NT2/D1 (cell line): ENCODE measurements around the gene HSPBAP1.

Experiments
- SUZ12 ChIP-seq: IDR thresholded peaks from 2 replicates; pipeline ENCODE4 v1.6.1; 2011; ENCODE audit not compliant: insufficient read length, insufficient read depth; ENCODE audit errors: extremely low read depth
- ZNF274 ChIP-seq: IDR thresholded peaks from 2 replicates; pipeline ENCODE4 v1.6.1; 2011; ENCODE audit warnings: mild to moderate bottlenecking, low read depth, low read length

GRCh38 chr3:122828281-122828680, 34.6 kb upstream of the HSPBAP1 start:
- TF ChIP-seq ZNF274: no peak
- no peak for TF ChIP-seq SUZ12
